GM18508 (cell line): Measurements from ENCODE around the gene HTR1D.
"Not testable (repeated sequence)": the region's sequence is repeated elsewhere in the genome, so short reads cannot be mapped to it uniquely, and the experiment has no call there.

Experiments
- ATAC-seq: cut with Tn5 transposase; IDR thresholded peaks from one replicate; pipeline ENCODE4 v1.9.1; 2021; ENCODE audit warnings: moderate number of reproducible peaks; ENCODE audit not compliant: insufficient read depth, unreplicated experiment

The HTR1D gene

GRCh38 chr1:23188936-23189452, 28.3 kb downstream of the HTR1D start:
- not testable (repeated sequence) for ATAC-seq

DNA sequence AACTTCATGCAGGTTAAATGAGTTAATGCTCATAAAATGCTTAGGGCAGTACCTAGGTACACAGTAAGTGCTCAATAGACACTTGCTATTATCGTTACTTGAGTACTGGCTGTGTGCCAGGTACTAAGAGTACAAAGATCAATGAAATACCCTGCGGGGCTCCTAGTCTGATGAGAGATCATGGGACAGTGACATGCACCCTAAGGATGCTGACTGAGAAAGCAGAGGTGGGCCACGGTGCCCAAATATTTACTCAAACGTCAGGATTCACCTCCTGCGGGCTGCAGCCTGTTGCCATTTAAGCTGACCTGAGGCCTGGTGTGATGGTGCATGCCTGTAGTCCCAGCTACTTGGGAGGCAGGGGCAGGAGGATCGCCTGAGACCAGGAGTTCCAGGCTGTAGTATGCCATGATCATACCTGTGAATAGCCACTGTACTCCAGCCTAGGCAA, 28.8 kb downstream of the HTR1D start:
- no peak for ATAC-seq

DNA sequence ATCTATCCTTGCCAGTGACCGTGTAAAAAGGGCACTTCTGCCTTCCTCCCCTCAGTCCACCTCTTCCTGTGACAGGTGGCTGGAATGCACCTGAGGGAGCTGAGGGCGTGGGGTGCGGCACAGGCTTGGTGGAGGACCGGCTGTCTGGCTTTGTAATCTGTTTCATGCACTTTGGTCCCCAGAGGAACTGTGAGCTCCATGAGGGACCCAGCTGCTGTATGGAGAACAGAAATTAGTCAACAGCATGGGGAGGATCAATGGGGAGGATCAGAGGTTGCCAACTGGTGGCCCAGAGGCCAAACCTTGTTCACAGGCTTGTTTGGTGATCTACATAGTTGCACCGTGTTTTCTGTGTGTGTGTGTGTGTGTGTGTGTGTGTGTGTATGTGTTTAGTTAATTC, 29.7 kb downstream of the HTR1D start:
- no peak for ATAC-seq

GRCh38 chr1:23185381-23185780, 31.9 kb downstream of the HTR1D start:
- ATAC-seq = no peak

- no peak for ATAC-seq
Measured at GRCh38 chr1:23184212-23184934, 32.9 kb downstream of the HTR1D start.

DNA sequence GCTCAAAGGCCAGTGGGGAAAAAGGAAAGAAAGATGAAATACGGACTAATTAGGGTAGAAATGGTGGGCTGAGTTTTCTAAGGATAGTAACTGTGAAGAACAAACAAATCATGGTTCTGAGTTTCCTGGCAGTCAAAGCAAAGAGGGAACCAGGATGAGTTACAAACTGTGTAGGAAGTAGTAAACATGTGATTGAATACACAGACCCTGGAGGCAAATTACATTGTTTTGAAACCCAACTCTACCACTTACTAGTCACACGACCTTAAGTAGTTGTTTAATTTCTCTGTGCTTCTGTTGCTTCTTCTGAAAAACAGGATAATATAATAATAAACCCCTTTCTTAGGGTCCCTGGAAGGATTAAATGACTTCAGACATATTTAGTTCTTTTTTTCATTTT, 37.4 kb downstream of the HTR1D start:
- no peak for ATAC-seq

DNA sequence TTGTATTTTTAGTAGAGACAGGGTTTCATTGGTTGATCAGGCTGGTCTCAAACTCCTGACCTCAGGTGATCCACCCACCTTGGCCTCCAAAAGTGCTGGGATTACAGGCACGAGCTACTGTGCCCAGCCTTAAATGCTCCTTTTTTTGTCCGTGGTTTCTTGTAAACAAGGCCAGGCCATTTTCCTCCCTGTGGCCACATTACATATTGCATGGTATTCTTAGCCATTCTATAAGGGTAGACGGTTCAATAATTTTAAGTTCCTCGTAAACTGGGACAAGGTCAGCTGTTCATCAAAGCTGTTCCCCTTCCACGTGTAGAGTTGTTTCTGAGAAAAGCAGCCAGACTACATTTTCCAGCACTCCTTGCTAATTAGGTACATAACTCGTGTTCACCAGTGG, 38.4 kb downstream of the HTR1D start:
- ATAC-seq = no peak

GRCh38 chr1:23178414-23178813, 38.9 kb downstream of the HTR1D start:
- ATAC-seq = no peak

DNA sequence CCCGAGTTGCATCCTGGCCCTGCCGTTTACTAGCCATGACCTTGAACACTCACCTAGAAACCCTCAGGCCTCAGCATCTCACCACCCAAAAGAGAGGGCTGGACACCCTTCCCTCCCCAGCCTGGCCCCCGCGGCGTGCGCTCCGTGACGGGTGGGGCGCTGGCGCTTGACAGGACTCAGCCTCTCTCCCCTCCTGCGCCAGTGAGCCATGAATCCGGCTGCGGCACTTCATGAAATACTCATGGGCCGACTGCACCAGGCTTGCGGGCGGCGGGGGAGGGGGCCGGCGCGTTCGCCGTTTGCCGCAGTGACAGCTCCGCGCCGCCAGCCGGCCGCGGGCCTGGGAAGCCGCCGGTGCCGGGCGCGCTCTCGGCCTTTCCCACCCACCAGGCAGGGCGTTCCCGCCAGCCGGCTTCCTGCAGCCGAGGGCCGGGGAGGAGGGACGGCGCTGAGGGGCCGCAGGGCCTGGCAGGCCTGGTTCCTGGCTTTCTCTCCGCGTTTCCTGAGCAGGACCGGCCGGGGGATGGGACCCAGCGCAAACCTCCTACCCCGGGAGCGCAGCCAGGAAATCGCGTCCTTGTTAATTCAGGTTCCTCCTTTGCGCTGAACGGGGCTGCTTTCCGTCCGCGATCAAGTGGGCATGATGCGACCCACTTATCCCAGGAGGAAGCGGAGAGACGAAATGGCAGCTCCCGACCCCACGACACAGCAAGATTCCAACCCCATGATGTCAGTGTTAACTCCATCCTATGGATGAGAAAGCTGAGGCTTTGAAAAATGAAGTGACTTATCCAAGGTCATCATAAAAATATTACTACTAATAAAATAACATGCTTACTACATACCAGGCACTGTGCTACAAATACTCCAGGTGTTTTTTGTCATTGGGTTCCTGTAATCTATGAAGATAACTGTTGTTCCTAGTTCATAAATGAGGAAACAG, 39.6 kb downstream of the HTR1D start:
- no peak for ATAC-seq

DNA sequence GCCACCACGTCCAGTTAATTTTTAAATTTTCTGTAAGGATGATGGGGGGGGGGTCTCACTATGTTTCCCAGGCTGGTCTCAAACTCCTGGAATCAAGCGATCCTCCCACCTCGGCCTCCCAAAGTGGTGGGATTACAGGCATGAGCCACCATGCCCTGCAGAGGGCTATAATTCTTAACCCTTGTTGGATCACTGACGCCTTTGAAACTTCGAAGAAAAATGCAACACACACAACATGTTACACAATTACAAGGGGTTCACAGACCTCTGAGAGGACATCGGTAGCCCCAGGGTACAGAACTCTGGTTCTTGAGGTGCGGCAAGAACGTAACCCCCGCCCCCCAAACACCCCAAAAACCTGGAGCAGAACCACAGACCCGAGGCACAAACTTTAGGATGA, 40.3 kb downstream of the HTR1D start:
- ATAC-seq = no peak

DNA sequence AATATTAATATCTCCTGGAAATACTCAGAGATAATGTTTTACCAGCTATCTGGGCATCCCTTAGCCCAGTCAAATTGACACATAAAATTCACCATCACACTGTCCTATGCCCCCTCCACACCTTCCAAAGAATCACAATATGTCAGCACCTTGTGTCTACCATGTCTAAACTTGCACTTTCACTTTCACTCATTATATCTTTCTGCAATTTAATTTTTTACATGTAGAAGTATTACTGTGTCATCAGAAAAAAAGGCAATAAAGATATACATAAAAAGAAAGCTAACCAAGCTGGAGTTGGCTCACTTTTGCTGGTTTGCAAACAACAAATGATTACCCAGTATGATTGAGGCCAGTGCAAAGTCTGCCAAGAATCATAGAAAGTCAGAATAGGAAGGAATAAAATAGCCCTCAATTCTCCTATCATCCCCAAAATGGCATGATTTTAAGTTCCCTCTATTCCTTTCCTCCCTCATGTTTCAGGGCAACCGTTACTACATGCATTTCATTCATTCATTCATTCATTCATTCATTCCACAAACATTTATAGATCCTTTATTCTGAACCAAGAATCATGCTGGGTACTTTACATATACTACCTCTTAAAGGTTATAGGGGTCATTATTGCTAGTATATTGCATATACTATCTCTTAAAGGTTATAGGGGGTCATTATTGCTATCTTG, 42.7 kb downstream of the HTR1D start:
- ATAC-seq = no peak

DNA sequence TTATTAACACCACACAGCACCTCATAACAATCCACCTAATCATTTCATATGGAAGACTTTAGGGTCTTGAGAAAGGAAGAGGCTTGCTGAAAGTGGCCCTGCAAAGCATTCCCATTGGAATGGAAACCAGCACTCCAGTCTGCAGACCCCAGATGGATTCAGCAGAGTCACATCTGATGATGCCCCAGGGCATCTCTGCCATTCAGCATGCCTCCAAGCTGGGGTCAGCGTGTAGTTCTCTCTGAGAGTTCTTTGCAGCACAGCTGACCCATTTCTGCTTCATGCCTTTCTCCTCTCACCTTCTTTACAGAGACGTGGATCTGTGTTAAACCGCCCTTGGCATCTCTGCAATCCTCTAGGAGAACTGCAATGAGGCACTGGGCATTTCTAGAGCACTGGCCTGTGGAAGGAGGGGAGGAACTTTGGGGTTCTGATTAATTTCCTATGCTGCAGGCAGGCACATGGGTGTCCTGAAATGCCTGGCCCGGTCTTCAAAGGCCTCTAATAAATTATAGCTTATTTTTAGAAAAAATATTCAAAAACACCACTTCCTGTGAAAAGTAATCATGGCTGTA, 46.0 kb downstream of the HTR1D start:
- no peak for ATAC-seq

- ATAC-seq = no peak
Measured at GRCh38 chr1:23169727-23170335, 47.5 kb downstream of the HTR1D start.

DNA sequence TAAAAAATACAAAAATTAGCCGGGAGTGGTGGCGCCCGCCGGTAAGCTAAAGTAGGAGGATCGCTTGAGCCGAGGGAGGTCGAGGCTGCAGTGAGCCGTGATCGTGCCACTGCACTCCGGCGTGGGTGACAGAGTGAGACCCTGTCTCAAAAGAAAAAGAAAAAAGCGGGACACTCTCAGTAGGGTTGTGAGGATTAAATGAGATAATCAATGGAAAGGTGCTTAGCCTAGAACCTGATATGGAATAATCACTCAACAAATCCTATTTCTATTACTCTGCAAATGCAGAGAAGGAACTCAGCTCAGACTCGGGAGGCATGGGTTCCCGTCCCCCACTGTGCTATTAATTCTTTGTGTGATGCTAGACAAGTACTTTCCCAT, 48.1 kb downstream of the HTR1D start:
- no peak for ATAC-seq

- no peak for ATAC-seq
Measured at GRCh38 chr1:23168445-23169194, 48.7 kb downstream of the HTR1D start, which contains the start of gene LUZP1. Gene LUZP1 (minus strand): TSS chr1:23168856.

GRCh38 chr1:23168079-23168444, 49.2 kb downstream of the HTR1D start:
- no peak for ATAC-seq

- ATAC-seq = no peak
Measured at GRCh38 chr1:23167353-23168078, 49.8 kb downstream of the HTR1D start.

- ATAC-seq = no peak
Measured at GRCh38 chr1:23166854-23167253, 50.4 kb downstream of the HTR1D start.

GRCh38 chr1:23163395-23163794, 53.9 kb downstream of the HTR1D start:
- no peak for ATAC-seq
